ENCODE measurements around the gene TREX2. TPM values are rescaled to one million over a fixed set of nuclear protein-coding genes. Genes with fewer than 3 reads are reported as not detected.
A peak's percentile ranks its signal among the peaks of the same experiment; 100 is the strongest.

Gene TREX2
- total and polyA plus RNA-seq, 2 donors from 2014 or later = 0.67 to 1.4 TPM

DNA sequence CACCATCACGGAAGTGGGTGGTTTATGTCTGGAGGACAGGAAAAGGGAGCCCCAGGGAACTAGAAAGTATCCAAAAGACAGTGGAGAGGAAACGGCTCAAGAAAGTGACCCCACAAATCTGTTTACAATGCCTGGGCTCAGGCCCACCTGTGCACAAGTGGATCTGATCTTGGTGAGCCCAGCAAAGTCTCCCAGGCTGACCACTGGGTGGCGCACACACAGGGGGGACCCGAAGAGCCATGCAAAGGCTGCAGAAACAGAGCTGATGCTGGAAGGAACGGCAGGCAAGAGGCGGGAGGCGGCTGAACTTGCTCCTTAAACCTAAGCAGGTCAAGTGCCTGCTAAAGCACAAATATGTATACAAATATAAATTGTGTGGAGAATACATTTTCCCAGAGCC, 15.0 kb upstream of the TREX2 start:
- H3K27ac ChIP-seq (ENCODE audit: low read depth in 2 of 2, low read length in 2 of 2) = no peak overlapping the region
- no peaks in the 10 kb centered on the region for H3K27me3 ChIP-seq (ENCODE audit: control insufficient read depth, insufficient read depth, low read length)
- DNase-seq (peak in 4 of 5 donors; percentile 45 to 77 (median 58)), FAIRE-seq (no peak)
- intact Hi-C loops (cut with DNase I) = no loop called here
- H3K9me3 ChIP-seq (ENCODE audit: control insufficient read depth in 2 of 3, insufficient read depth in 1 of 3, low read length in 3 of 3) = no peaks in the 10 kb centered on the region
- H3K9ac ChIP-seq (ENCODE audit: low read length in 3 of 3) = no peak overlapping the region
- peaks cover 0 to 2% (median 0%) of the 10 kb centered on the region in 3 donors for H3K36me3 ChIP-seq (ENCODE audit: control insufficient read depth in 2 of 3, insufficient read depth in 3 of 3, low read length in 3 of 3)
- H3K4me1 ChIP-seq (ENCODE audit: control insufficient read depth in 2 of 3, insufficient read depth in 2 of 3, low read depth in 1 of 3, low read length in 3 of 3) = peaks cover 0 to 10% (median 0%) of the 10 kb centered on the region in 3 donors
- no peak overlapping the region for H3K4me3 ChIP-seq (ENCODE audit: low read length in 3 of 3)
- TF ChIP-seq, protein P1, sequence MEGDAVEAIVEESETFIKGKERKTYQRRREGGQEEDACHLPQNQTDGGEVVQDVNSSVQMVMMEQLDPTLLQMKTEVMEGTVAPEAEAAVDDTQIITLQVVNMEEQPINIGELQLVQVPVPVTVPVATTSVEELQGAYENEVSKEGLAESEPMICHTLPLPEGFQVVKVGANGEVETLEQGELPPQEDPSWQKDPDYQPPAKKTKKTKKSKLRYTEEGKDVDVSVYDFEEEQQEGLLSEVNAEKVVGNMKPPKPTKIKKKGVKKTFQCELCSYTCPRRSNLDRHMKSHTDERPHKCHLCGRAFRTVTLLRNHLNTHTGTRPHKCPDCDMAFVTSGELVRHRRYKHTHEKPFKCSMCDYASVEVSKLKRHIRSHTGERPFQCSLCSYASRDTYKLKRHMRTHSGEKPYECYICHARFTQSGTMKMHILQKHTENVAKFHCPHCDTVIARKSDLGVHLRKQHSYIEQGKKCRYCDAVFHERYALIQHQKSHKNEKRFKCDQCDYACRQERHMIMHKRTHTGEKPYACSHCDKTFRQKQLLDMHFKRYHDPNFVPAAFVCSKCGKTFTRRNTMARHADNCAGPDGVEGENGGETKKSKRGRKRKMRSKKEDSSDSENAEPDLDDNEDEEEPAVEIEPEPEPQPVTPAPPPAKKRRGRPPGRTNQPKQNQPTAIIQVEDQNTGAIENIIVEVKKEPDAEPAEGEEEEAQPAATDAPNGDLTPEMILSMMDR (IDR thresholded peaks at IDR 0.05; ENCODE audit: borderline replicate concordance, extremely low read depth, insufficient read depth) = peak; percentile 44

DNA sequence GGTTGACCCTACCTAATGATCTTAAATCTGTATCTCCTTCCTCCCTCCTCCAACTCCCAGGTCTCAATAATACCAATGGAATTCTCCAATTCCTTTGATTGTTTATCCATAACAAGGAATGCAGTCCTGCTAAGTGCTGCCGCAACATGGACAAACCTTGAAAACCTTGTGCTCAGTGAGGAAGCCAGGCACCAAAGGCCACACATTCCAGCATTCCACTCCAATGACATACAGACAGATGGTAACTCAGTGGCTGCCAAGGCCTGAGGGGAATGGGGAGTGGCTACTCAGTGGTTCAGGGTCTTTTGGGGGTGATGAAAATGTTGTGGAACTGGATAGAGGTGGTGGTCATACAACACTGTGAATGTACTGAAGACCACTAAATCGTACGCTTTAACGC, 14.1 kb upstream of the TREX2 start:
- H3K36me3 ChIP-seq (ENCODE audit: control insufficient read depth in 2 of 3, insufficient read depth in 3 of 3, low read length in 3 of 3) = peaks cover 0 to 2% (median 0%) of the 10 kb centered on the region in 3 donors
- DNase-seq (peak in 2 of 5 donors; percentile 14 to 29), FAIRE-seq (no peak)
- H3K27ac ChIP-seq (ENCODE audit: low read depth in 2 of 2, low read length in 2 of 2) = no peak overlapping the region
- H3K9ac ChIP-seq (ENCODE audit: low read length in 3 of 3) = no peak overlapping the region
- peaks cover 0 to 10% (median 0%) of the 10 kb centered on the region in 3 donors for H3K4me1 ChIP-seq (ENCODE audit: control insufficient read depth in 2 of 3, insufficient read depth in 2 of 3, low read depth in 1 of 3, low read length in 3 of 3)
- H3K9me3 ChIP-seq (ENCODE audit: control insufficient read depth in 2 of 3, insufficient read depth in 1 of 3, low read length in 3 of 3) = no peaks in the 10 kb centered on the region
- H3K4me3 ChIP-seq (ENCODE audit: low read length in 3 of 3) = no peak overlapping the region
- TF ChIP-seq, protein P1 (IDR thresholded peaks at IDR 0.05; ENCODE audit: borderline replicate concordance, extremely low read depth, insufficient read depth) = no peak
- no peaks in the 10 kb centered on the region for H3K27me3 ChIP-seq (ENCODE audit: control insufficient read depth, insufficient read depth, low read length)
- intact Hi-C loops (cut with DNase I) = no loop called here

DNA sequence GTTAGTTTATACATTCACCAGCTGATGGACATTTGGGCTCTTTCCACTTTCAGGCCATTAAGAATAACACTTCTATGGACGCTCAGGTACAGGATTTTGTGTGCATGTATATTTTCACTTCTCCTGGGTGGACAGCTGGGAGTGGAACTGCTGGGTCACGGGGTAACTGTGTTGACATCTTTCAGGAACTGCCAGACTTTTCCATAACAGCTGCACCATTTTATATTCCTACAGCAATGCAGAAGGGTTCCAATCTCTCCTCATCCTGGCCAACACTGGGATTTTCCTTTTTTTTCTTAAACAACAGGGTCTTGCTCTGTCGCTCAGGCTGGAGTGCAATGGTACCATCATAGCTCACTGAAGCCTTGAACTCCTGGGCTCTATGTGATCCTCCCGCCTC, 12.6 kb upstream of the TREX2 start:
- Histone ChIP-seq H3K4me1 (ENCODE audit: control insufficient read depth in 2 of 3, insufficient read depth in 2 of 3, low read depth in 1 of 3, low read length in 3 of 3) (peaks cover 0 to under 1% (median 0%) of the 10 kb centered on the region in 3 donors), H3K27me3 (ENCODE audit: control insufficient read depth, insufficient read depth, low read length) (no peaks in the 10 kb centered on the region), H3K9ac (ENCODE audit: low read length in 3 of 3) (no peak overlapping the region), H3K27ac (ENCODE audit: low read depth in 2 of 2, low read length in 2 of 2) (no peak overlapping the region), H3K9me3 (ENCODE audit: control insufficient read depth in 2 of 3, insufficient read depth in 1 of 3, low read length in 3 of 3) (no peaks in the 10 kb centered on the region), H3K4me3 (ENCODE audit: low read length in 3 of 3) (no peak overlapping the region), H3K36me3 (ENCODE audit: control insufficient read depth in 2 of 3, insufficient read depth in 3 of 3, low read length in 3 of 3) (peaks cover 0 to 2% (median 0%) of the 10 kb centered on the region in 3 donors)
- intact Hi-C loops (cut with DNase I) = no loop called here
- FAIRE-seq (no peak), DNase-seq (no peak)
- TF ChIP-seq, protein P1 (IDR thresholded peaks at IDR 0.05; ENCODE audit: borderline replicate concordance, extremely low read depth, insufficient read depth) = no peak

Data from kidney (tissue), 14 donors.